BLaER1 (cell line): Measurements from ENCODE around the gene RNF13.

Experiments used
- H3K27ac ChIP-seq: shearing (Covaris generic); formaldehyde crosslinking; 2 replicates; pipeline ENCODE4 v1.8.1; 2022
- H3K27me3 ChIP-seq: shearing (Covaris generic); formaldehyde crosslinking; 2 replicates; pipeline ENCODE4 v1.8.1; 2022
- H3K36me3 ChIP-seq: shearing (Covaris generic); formaldehyde crosslinking; 2 replicates; pipeline ENCODE4 v1.8.1; 2022
- H3K4me1 ChIP-seq: shearing (Covaris generic); formaldehyde crosslinking; 2 replicates; pipeline ENCODE4 v1.8.1; 2022
- H3K4me2 ChIP-seq: shearing (Covaris generic); formaldehyde crosslinking; 2 replicates; pipeline ENCODE4 v1.8.1; 2022
- H3K4me3 ChIP-seq: shearing (Covaris generic); formaldehyde crosslinking; 2 replicates; pipeline ENCODE4 v1.8.1; 2022
- H3K9ac ChIP-seq: shearing (Covaris generic); formaldehyde crosslinking; 2 replicates; pipeline ENCODE4 v1.8.1; 2022
- H3K9me3 ChIP-seq: shearing (Covaris generic); formaldehyde crosslinking; 2 replicates; pipeline ENCODE4 v1.8.1; 2022
- H4K20me1 ChIP-seq: shearing (Covaris generic); formaldehyde crosslinking; 2 replicates; pipeline ENCODE4 v1.8.1; 2022
- Cebpa-rat ChIP-seq: shearing (Covaris generic); IDR thresholded peaks from 2 replicates; pipeline ENCODE4 v1.8.1; 2022

RNF13 gene

GRCh38 chr3:149959443-149959842 is 146.4 kb downstream of the RNF13 start:
- Histone ChIP-seq H3K9me3 (no peaks in the 10 kb centered on the region), H3K9ac (no peak overlapping the region), H3K27ac (no peak overlapping the region), H3K36me3 (peaks cover 33% of the 10 kb centered on the region; the same call in 1 of the 2 replicates), H3K4me3 (no peak overlapping the region), H3K4me2 (no peak overlapping the region), H3K4me1 (peaks cover 16% of the 10 kb centered on the region), H4K20me1 (peaks cover 53% of the 10 kb centered on the region), H3K27me3 (no peaks in the 10 kb centered on the region)
- no peak for TF ChIP-seq Cebpa-rat

DNA sequence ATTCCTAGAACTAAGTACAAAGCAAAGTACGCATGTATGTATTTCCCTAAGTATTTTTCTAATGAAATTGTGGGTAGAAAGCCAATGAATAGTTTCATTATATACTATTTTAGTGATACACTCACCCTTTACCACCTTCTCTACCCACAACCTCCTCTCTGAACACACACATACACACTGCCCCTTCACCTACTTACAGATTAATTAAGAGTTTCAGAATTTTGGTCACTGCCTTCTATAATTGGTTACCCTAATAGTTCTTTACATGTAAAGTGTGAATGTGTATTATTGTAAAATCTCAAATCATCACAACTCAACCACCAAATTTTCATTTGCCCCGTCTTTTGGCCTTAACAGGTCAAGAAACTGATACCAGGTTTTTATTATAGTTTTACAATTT is 150.5 kb downstream of the RNF13 start:
- Histone ChIP-seq H3K4me3 (no peak overlapping the region), H4K20me1 (peaks cover 62% of the 10 kb centered on the region), H3K4me1 (peaks cover 16% of the 10 kb centered on the region), H3K27ac (no peak overlapping the region), H3K9me3 (no peaks in the 10 kb centered on the region), H3K4me2 (no peak overlapping the region), H3K27me3 (no peaks in the 10 kb centered on the region), H3K36me3 (peaks cover 30% of the 10 kb centered on the region), H3K9ac (no peak overlapping the region)
- TF ChIP-seq Cebpa-rat = no peak

- Histone ChIP-seq H3K9ac (no peak overlapping the region), H3K4me1 (peaks cover 24% of the 10 kb centered on the region), H3K4me2 (no peak overlapping the region), H3K27ac (no peak overlapping the region), H3K9me3 (no peaks in the 10 kb centered on the region), H3K4me3 (no peak overlapping the region), H4K20me1 (peaks cover 70% of the 10 kb centered on the region), H3K27me3 (no peaks in the 10 kb centered on the region), H3K36me3 (peaks cover 30% of the 10 kb centered on the region)
- no peak for TF ChIP-seq Cebpa-rat
Observed at GRCh38 chr3:149964291-149964690, 151.3 kb downstream of the RNF13 start.

- Histone ChIP-seq H4K20me1 (peaks cover 75% of the 10 kb centered on the region), H3K4me1 (peaks cover 30% of the 10 kb centered on the region), H3K9me3 (no peaks in the 10 kb centered on the region), H3K27me3 (no peaks in the 10 kb centered on the region), H3K27ac (no peak overlapping the region), H3K9ac (no peak overlapping the region), H3K4me2 (peak overlapping the region; percentile 29; the same call in 1 of the 2 replicates), H3K4me3 (no peak overlapping the region), H3K36me3 (peaks cover 26% of the 10 kb centered on the region)
- TF ChIP-seq Cebpa-rat = no peak
Observed at GRCh38 chr3:149965278-149965677, 152.3 kb downstream of the RNF13 start.

GRCh38 chr3:149967086-149967685 is 154.2 kb downstream of the RNF13 start:
- no peak overlapping the region for H3K4me2 ChIP-seq
- no peak overlapping the region for H3K9ac ChIP-seq

GRCh38 chr3:149968216-149968615 is 155.2 kb downstream of the RNF13 start:
- Histone ChIP-seq H4K20me1 (peaks cover 55% of the 10 kb centered on the region), H3K4me3 (no peak overlapping the region), H3K4me2 (peak overlapping the region; percentile 87; the same call in 1 of the 2 replicates), H3K9me3 (no peaks in the 10 kb centered on the region), H3K27me3 (no peaks in the 10 kb centered on the region), H3K36me3 (peaks cover 18% of the 10 kb centered on the region), H3K9ac (no peak overlapping the region), H3K27ac (no peak overlapping the region), H3K4me1 (peaks cover 38% of the 10 kb centered on the region)
- no peak for TF ChIP-seq Cebpa-rat

More at GRCh38 chr3:149967086-149967685, 154.2 kb downstream of the RNF13 start:
- Histone ChIP-seq H3K27ac (no peak overlapping the region), H3K36me3 (peaks cover 18% of the 10 kb centered on the region), H4K20me1 (peaks cover 65% of the 10 kb centered on the region), H3K4me3 (no peak overlapping the region), H3K9me3 (no peaks in the 10 kb centered on the region), H3K27me3 (no peaks in the 10 kb centered on the region), H3K4me1 (peaks cover 35% of the 10 kb centered on the region)
- TF ChIP-seq Cebpa-rat = no peak; the same call in 1 of the 2 replicates

GRCh38 chr3:149969110-149969939 is 156.3 kb downstream of the RNF13 start:
- Histone ChIP-seq H3K9ac (peak overlapping the region; percentile 85; the same call in 1 of the 2 replicates), H3K27me3 (no peaks in the 10 kb centered on the region), H3K27ac (no peak overlapping the region)

GRCh38 chr3:149969940-149970715 is 157.1 kb downstream of the RNF13 start:
- Histone ChIP-seq H3K36me3 (peaks cover 8% of the 10 kb centered on the region), H3K4me1 (peaks cover 35% of the 10 kb centered on the region), H3K27ac (peak overlapping the region; percentile 83), H3K9ac (peak overlapping the region; percentile 85), H3K9me3 (no peaks in the 10 kb centered on the region), H3K27me3 (no peaks in the 10 kb centered on the region), H4K20me1 (peaks cover 38% of the 10 kb centered on the region), H3K4me2 (peak overlapping the region; percentile 87), H3K4me3 (peak overlapping the region; percentile 87)
- TF ChIP-seq Cebpa-rat = no peak

More at GRCh38 chr3:149969110-149969939, 156.3 kb downstream of the RNF13 start:
- Histone ChIP-seq H4K20me1 (peaks cover 46% of the 10 kb centered on the region), H3K4me2 (peak overlapping the region; percentile 87), H3K4me3 (peak overlapping the region; percentile 87), H3K36me3 (peaks cover 12% of the 10 kb centered on the region), H3K4me1 (peaks cover 38% of the 10 kb centered on the region), H3K9me3 (no peaks in the 10 kb centered on the region)
- TF ChIP-seq Cebpa-rat = no peak

DNA sequence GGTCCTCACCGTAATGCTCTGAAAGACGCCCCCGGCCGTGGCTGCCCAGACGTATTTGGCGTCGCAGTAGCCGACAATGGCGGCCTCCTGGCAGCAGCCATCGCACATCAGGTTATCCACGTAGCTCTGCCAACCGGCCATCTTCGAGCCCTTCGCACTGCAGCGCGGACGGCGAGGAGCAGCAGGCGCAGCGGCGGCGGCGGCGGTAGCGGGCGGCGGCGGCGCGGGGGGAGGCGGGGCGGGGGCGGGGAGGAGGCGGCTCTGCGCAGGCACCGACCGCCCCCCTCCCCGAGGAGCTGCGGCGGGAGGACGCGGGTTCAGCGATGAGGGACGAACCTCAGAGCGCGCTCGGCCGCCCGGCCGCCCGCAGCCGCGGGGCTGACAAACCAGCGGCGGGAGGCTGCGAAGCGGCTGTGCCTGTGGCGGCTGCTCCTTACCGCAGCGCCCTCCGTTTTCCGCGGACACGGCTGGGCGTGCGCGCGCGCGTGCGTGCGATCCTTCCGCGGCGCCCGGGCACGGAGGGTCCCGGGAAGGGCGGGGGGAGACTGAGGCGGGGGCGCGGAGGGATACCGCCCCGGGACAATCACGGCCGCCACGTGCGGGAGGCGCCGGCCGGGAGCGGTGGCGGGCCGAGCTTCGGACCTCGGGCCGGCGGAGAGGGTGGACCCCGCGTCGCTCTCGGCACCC is 157.8 kb downstream of the RNF13 start, which contains the start of gene PFN2:
Gene PFN2, minus strand, starts transcription at position 180 of the 687 bp plus-strand sequence. Its CDS starts 39 bp downstream, at position 141.
- H3K4me3 ChIP-seq = peak within 1 kb of the TSS; percentile 87
- H3K4me1 ChIP-seq = peaks cover 28% of the 10 kb centered on the region
- H3K27ac ChIP-seq = peak within 1 kb of the TSS; percentile 84
- H3K9me3 ChIP-seq = no peaks in the 10 kb centered on the region
- no peaks in the 10 kb centered on the region for H3K27me3 ChIP-seq
- peak within 1 kb of the TSS; percentile 87 for H3K4me2 ChIP-seq
- peak within 1 kb of the TSS; percentile 85 for H3K9ac ChIP-seq
- peaks cover 5% of the 10 kb centered on the region for H3K36me3 ChIP-seq
- no peak for TF ChIP-seq Cebpa-rat
- H4K20me1 ChIP-seq = peaks cover 30% of the 10 kb centered on the region
